Measurements from ENCODE around the gene KCNJ1.

The KCNJ1 gene

GRCh38 chr11:128900468-128900867, 33.4 kb upstream of the KCNJ1 start:
- Histone ChIP-seq H3K4me3 (ENCODE audit: low read length) (no peak overlapping the region), H3K27ac (ENCODE audit: low read length) (no peak overlapping the region)

DNA sequence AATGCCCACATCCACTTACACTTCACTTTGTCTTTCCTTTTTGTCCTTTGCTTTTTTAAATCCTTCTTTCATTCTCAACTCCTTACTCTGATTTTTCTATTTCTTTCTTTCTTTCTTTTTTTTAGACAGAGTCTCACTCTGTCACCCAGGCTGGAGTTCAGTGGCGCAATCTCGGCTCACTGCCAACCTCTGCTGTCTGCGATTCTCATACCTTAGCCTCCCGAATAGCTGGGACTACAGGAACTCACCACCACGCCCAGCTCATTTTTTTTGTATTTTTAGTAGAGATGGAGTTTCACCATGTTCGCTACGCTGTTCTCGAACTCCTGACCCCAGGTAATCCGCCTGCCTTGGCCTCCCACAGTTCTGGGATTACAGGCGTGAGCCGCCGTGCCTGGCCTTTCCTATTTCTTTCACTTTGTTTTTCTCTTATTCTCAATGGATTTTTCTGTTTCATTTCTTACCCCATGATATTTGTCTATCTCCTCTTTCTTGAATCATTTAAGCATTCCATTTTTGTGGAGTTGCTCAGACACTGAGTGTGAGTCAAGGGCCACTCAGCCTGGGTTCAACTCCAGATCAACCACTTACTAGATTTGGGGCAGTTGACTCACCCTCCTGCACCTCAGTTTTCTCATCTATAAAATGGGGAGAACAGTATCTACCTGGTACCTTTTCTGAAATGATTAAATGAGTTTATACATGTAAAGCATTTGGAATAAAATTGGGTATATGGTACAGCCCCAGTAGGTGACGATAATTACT, 31.7 kb upstream of the KCNJ1 start:
- H3K4me1 ChIP-seq (ENCODE audit: low read length) = no peaks in the 10 kb centered on the region
- H3K9me3 ChIP-seq (ENCODE audit: insufficient read depth, low read length) = no peaks in the 10 kb centered on the region
- H3K9ac ChIP-seq (ENCODE audit: low read length) = no peak overlapping the region
- no peak overlapping the region for H2AFZ ChIP-seq (ENCODE audit: low read depth, low read length)
- no peaks in the 10 kb centered on the region for H4K20me1 ChIP-seq (ENCODE audit: insufficient read depth, low read length)
- H3K4me3 ChIP-seq (ENCODE audit: low read length) = no peak overlapping the region
- H3K79me2 ChIP-seq (ENCODE audit: low read length) = no peaks in the 10 kb centered on the region
- H3K27ac ChIP-seq (ENCODE audit: low read length) = no peak overlapping the region
- TF ChIP-seq, protein P1, sequence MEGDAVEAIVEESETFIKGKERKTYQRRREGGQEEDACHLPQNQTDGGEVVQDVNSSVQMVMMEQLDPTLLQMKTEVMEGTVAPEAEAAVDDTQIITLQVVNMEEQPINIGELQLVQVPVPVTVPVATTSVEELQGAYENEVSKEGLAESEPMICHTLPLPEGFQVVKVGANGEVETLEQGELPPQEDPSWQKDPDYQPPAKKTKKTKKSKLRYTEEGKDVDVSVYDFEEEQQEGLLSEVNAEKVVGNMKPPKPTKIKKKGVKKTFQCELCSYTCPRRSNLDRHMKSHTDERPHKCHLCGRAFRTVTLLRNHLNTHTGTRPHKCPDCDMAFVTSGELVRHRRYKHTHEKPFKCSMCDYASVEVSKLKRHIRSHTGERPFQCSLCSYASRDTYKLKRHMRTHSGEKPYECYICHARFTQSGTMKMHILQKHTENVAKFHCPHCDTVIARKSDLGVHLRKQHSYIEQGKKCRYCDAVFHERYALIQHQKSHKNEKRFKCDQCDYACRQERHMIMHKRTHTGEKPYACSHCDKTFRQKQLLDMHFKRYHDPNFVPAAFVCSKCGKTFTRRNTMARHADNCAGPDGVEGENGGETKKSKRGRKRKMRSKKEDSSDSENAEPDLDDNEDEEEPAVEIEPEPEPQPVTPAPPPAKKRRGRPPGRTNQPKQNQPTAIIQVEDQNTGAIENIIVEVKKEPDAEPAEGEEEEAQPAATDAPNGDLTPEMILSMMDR (IDR thresholded peaks at IDR 0.05; ENCODE audit: low read depth, low read length) = no peak
- TF ChIP-seq EZH2phosphoT487 (IDR thresholded peaks at IDR 0.05; ENCODE audit: low read depth) = no peak
- no peaks in the 10 kb centered on the region for H3K36me3 ChIP-seq (replicated peaks; ENCODE audit: low read depth, low read length)
- no peak overlapping the region for H3K4me2 ChIP-seq (ENCODE audit: low read length)
- H3K27me3 ChIP-seq (ENCODE audit: low read depth, low read length) = peaks cover 10% of the 10 kb centered on the region; the same call in 1 of the 2 replicates

More at GRCh38 chr11:128900468-128900867, 33.4 kb upstream of the KCNJ1 start:
- Histone ChIP-seq H2AFZ (ENCODE audit: low read depth, low read length) (no peak overlapping the region), H3K9ac (ENCODE audit: low read length) (no peak overlapping the region), H3K4me2 (ENCODE audit: low read length) (no peak overlapping the region), H3K79me2 (ENCODE audit: low read length) (no peaks in the 10 kb centered on the region), H3K36me3 (replicated peaks; ENCODE audit: low read depth, low read length) (no peaks in the 10 kb centered on the region), H3K27me3 (ENCODE audit: low read depth, low read length) (peaks cover 22% of the 10 kb centered on the region), H3K9me3 (ENCODE audit: insufficient read depth, low read length) (no peaks in the 10 kb centered on the region), H3K4me1 (ENCODE audit: low read length) (peaks cover 5% of the 10 kb centered on the region), H4K20me1 (ENCODE audit: insufficient read depth, low read length) (no peaks in the 10 kb centered on the region)
- TF ChIP-seq, protein P1 (IDR thresholded peaks at IDR 0.05; ENCODE audit: low read depth, low read length) = no peak
- no peak for TF ChIP-seq EZH2phosphoT487 (IDR thresholded peaks at IDR 0.05; ENCODE audit: low read depth)

DNA sequence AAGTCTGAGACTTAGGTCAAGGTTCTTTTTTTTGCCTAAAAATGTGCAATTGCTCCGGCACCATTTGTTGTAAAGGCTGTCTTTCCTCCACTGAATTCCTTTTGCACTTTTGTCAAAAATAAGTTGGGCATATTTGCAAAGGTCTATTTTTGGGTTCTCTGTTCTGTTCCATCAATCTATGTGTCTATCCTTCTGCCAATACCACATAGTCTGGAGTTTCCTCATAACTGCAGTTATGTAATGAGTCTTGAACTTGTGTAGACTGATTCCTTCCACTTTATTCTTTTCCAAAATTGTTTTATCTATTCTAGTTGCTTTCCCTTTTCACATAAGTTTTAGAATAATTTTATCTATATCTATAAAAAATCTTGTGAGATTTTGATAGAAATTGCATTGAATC, 30.7 kb upstream of the KCNJ1 start:
- 0 out of 2 replicates have a peak, but pooled peaks cover 2% of the 10 kb centered on the region for H3K27me3 ChIP-seq (ENCODE audit: low read depth, low read length)

GRCh38 chr11:128896356-128896755, 29.3 kb upstream of the KCNJ1 start:
- Histone ChIP-seq H3K4me2 (ENCODE audit: low read length) (no peak overlapping the region), H4K20me1 (ENCODE audit: insufficient read depth, low read length) (no peaks in the 10 kb centered on the region), H3K4me3 (ENCODE audit: low read length) (no peak overlapping the region), H3K27ac (ENCODE audit: low read length) (no peak overlapping the region), H3K27me3 (ENCODE audit: low read depth, low read length) (0 out of 2 replicates have a peak, but pooled peaks cover 2% of the 10 kb centered on the region), H3K9ac (ENCODE audit: low read length) (no peak overlapping the region), H3K36me3 (replicated peaks; ENCODE audit: low read depth, low read length) (no peaks in the 10 kb centered on the region), H3K79me2 (ENCODE audit: low read length) (no peaks in the 10 kb centered on the region), H2AFZ (ENCODE audit: low read depth, low read length) (no peak overlapping the region), H3K9me3 (ENCODE audit: insufficient read depth, low read length) (no peaks in the 10 kb centered on the region), H3K4me1 (ENCODE audit: low read length) (no peaks in the 10 kb centered on the region)
- TF ChIP-seq, protein P1 (IDR thresholded peaks at IDR 0.05; ENCODE audit: low read depth, low read length) = no peak
- TF ChIP-seq EZH2phosphoT487 (IDR thresholded peaks at IDR 0.05; ENCODE audit: low read depth) = no peak

More for the DNA sequence above, 30.7 kb upstream of the KCNJ1 start:
- Histone ChIP-seq H3K4me3 (ENCODE audit: low read length) (no peak overlapping the region), H3K79me2 (ENCODE audit: low read length) (no peaks in the 10 kb centered on the region), H3K4me1 (ENCODE audit: low read length) (no peaks in the 10 kb centered on the region), H2AFZ (ENCODE audit: low read depth, low read length) (no peak overlapping the region), H3K27ac (ENCODE audit: low read length) (no peak overlapping the region), H3K9ac (ENCODE audit: low read length) (no peak overlapping the region), H3K4me2 (ENCODE audit: low read length) (no peak overlapping the region), H3K36me3 (replicated peaks; ENCODE audit: low read depth, low read length) (no peaks in the 10 kb centered on the region), H4K20me1 (ENCODE audit: insufficient read depth, low read length) (no peaks in the 10 kb centered on the region), H3K9me3 (ENCODE audit: insufficient read depth, low read length) (no peaks in the 10 kb centered on the region)
- TF ChIP-seq, protein P1 (IDR thresholded peaks at IDR 0.05; ENCODE audit: low read depth, low read length) = no peak
- TF ChIP-seq EZH2phosphoT487 (IDR thresholded peaks at IDR 0.05; ENCODE audit: low read depth) = no peak
